ENCODE results near the gene MC3R.

DNA sequence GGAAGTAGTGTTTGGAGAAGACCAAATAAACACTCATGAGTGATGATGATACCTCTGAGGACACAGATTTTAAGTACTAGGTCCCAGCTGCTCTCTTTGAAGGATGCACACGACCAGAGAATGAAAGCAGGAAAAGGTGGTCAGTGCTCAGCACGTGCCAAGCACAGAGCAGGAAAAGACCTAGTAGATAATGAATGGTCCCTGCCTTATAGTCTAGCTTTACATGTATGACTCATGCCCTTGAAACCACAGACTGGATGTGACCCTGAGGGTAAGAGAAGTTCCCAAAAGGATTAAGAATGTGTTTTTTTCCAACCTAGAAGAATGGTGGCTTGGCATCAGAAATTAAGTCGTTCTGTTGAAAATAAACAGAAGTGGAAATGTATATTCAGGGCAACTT lies 2.8 kb upstream of the MC3R start:
- TF ChIP-seq CTCF (IDR thresholded peaks at IDR 0.05) (no peak), POLR2A (IDR thresholded peaks at IDR 0.05) (no peak)
